ENCODE results near the gene CSTPP1. TPM values are rescaled to one million over a fixed set of nuclear protein-coding genes. Genes with fewer than 3 reads are reported as not detected.

Gene CSTPP1
- total RNA-seq, 1 donor from 2014 or later = 29.6 TPM

DNA sequence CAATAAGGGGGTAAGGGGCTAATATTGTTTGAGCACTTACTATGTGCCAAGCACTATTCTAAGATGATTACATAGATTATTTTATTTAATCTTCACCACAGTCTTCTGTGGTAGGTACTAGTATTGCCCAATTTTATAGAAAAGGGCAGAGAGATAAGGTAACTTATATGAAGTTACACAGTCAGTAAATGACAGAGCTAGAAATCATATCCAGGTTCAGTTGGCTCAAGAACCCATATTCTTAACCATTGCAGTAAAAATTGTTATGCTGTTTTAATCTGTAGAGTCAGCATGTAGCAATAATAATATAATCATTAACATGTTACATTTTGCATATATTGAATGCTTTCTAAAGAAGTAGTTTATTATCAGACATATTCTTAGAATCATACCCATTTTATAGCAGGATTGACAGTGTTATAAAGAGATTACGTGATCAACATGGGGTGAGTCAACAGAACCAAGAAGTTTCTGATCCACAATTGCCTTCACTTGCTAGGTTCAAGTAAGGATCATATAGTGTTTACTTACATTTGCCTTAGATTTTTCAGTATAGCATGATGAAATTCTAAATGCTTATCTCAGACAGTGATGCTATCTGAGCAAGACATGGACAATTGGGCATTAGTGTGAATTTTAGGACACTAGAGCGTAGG, 46.4 kb downstream of the CSTPP1 start:
- Histone ChIP-seq H3K4me3 (ENCODE audit: insufficient read depth, low read depth, low read length) (no peak overlapping the region), H3K79me2 (ENCODE audit: insufficient read depth, low read length) (peaks cover 3% of the 10 kb centered on the region), H3K4me1 (ENCODE audit: insufficient read depth, low read length) (peaks cover 5% of the 10 kb centered on the region), H3K36me3 (ENCODE audit: insufficient read depth, low read length) (no peaks in the 10 kb centered on the region), H3K27me3 (ENCODE audit: insufficient read depth, low read length) (no peaks in the 10 kb centered on the region), H3K4me2 (ENCODE audit: low read length) (no peak overlapping the region), H3K9me3 (ENCODE audit: insufficient read depth, low read depth, low read length) (no peaks in the 10 kb centered on the region), H3K27ac (ENCODE audit: low read depth, low read length) (no peak overlapping the region), H3K9ac (ENCODE audit: low read length) (no peak overlapping the region), H2AFZ (ENCODE audit: low read depth, low read length) (no peak overlapping the region), H4K20me1 (ENCODE audit: insufficient read depth, low read length) (no peaks in the 10 kb centered on the region)
- Mint-ChIP-seq H3K4me1 (ENCODE audit: low read depth, unreplicated experiment) (peaks cover 6% of the 10 kb centered on the region), H3K4me3 (ENCODE audit: unreplicated experiment) (no peak overlapping the region), H3K36me3 (ENCODE audit: low read depth, unreplicated experiment) (no peaks in the 10 kb centered on the region), H3K27me3 (ENCODE audit: low read depth, unreplicated experiment) (no peaks in the 10 kb centered on the region), H3K9me3 (ENCODE audit: unreplicated experiment) (no peaks in the 10 kb centered on the region), H3K27ac (ENCODE audit: unreplicated experiment) (no peak overlapping the region)
- FAIRE-seq (no peak), DNase-seq (ENCODE audit: low read depth) (no peak)
- no peak for TF ChIP-seq EZH2 (IDR thresholded peaks at IDR 0.05; ENCODE audit: insufficient read depth, low read length)
- TF ChIP-seq, protein P1, sequence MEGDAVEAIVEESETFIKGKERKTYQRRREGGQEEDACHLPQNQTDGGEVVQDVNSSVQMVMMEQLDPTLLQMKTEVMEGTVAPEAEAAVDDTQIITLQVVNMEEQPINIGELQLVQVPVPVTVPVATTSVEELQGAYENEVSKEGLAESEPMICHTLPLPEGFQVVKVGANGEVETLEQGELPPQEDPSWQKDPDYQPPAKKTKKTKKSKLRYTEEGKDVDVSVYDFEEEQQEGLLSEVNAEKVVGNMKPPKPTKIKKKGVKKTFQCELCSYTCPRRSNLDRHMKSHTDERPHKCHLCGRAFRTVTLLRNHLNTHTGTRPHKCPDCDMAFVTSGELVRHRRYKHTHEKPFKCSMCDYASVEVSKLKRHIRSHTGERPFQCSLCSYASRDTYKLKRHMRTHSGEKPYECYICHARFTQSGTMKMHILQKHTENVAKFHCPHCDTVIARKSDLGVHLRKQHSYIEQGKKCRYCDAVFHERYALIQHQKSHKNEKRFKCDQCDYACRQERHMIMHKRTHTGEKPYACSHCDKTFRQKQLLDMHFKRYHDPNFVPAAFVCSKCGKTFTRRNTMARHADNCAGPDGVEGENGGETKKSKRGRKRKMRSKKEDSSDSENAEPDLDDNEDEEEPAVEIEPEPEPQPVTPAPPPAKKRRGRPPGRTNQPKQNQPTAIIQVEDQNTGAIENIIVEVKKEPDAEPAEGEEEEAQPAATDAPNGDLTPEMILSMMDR (IDR thresholded peaks at IDR 0.05; ENCODE audit: insufficient read depth, low read depth, low read length) = no peak

DNA sequence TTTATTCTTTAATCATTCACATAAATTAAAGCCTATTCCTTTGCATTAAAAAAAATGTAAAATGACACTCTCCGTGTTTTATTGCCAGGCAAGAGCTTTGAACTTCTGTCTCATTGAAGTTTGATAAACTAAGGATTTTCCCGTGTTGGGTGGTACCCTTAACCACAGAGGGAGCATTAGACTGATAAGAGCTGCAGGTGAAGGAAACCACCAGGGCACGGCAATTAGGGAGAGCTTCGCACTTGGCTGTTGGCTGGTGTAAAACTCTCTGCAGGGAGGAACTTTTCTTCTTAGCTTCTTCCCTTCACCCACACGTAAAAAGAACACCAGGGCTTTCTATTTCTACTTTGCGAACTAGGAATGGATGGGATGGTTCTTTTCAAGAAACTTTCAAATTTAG, 47.0 kb downstream of the CSTPP1 start:
- peaks cover 3% of the 10 kb centered on the region for H3K79me2 ChIP-seq (ENCODE audit: insufficient read depth, low read length)
- H3K4me1 ChIP-seq (ENCODE audit: insufficient read depth, low read length) = no peaks in the 10 kb centered on the region
- FAIRE-seq = no peak
- no peak overlapping the region for H3K27ac ChIP-seq (ENCODE audit: low read depth, low read length)
- H3K27me3 Mint-ChIP-seq (ENCODE audit: low read depth, unreplicated experiment) = no peaks in the 10 kb centered on the region
- no peaks in the 10 kb centered on the region for H3K36me3 ChIP-seq (ENCODE audit: insufficient read depth, low read length)
- no peak overlapping the region for H2AFZ ChIP-seq (ENCODE audit: low read depth, low read length)
- H3K4me3 Mint-ChIP-seq (ENCODE audit: unreplicated experiment) = no peak overlapping the region
- DNase-seq (ENCODE audit: low read depth) = no peak
- H3K4me3 ChIP-seq (ENCODE audit: insufficient read depth, low read depth, low read length) = no peak overlapping the region
- no peak overlapping the region for H3K4me2 ChIP-seq (ENCODE audit: low read length)
- no peaks in the 10 kb centered on the region for H3K36me3 Mint-ChIP-seq (ENCODE audit: low read depth, unreplicated experiment)
- H3K9me3 ChIP-seq (ENCODE audit: insufficient read depth, low read depth, low read length) = no peaks in the 10 kb centered on the region
- no peaks in the 10 kb centered on the region for H4K20me1 ChIP-seq (ENCODE audit: insufficient read depth, low read length)
- no peak overlapping the region for H3K27ac Mint-ChIP-seq (ENCODE audit: unreplicated experiment)
- peaks cover 2% of the 10 kb centered on the region for H3K4me1 Mint-ChIP-seq (ENCODE audit: low read depth, unreplicated experiment)
- TF ChIP-seq, protein P1 (IDR thresholded peaks at IDR 0.05; ENCODE audit: insufficient read depth, low read depth, low read length) = no peak
- no peak for TF ChIP-seq EZH2 (IDR thresholded peaks at IDR 0.05; ENCODE audit: insufficient read depth, low read length)
- no peaks in the 10 kb centered on the region for H3K27me3 ChIP-seq (ENCODE audit: insufficient read depth, low read length)
- H3K9ac ChIP-seq (ENCODE audit: low read length) = no peak overlapping the region
- no peaks in the 10 kb centered on the region for H3K9me3 Mint-ChIP-seq (ENCODE audit: unreplicated experiment)

- peaks cover 3% of the 10 kb centered on the region for H3K79me2 ChIP-seq (ENCODE audit: insufficient read depth, low read length)
- DNase-seq (ENCODE audit: low read depth) = no peak
- H4K20me1 ChIP-seq (ENCODE audit: insufficient read depth, low read length) = no peaks in the 10 kb centered on the region
- TF ChIP-seq EZH2 (IDR thresholded peaks at IDR 0.05; ENCODE audit: insufficient read depth, low read length) = no peak
- TF ChIP-seq, protein P1 (IDR thresholded peaks at IDR 0.05; ENCODE audit: insufficient read depth, low read depth, low read length) = no peak
- H3K9me3 Mint-ChIP-seq (ENCODE audit: unreplicated experiment) = no peaks in the 10 kb centered on the region
- H3K27me3 Mint-ChIP-seq (ENCODE audit: low read depth, unreplicated experiment) = no peaks in the 10 kb centered on the region
- H3K36me3 Mint-ChIP-seq (ENCODE audit: low read depth, unreplicated experiment) = peaks cover 3% of the 10 kb centered on the region
- no peak overlapping the region for H3K27ac Mint-ChIP-seq (ENCODE audit: unreplicated experiment)
- H3K9me3 ChIP-seq (ENCODE audit: insufficient read depth, low read depth, low read length) = no peaks in the 10 kb centered on the region
- H3K4me1 Mint-ChIP-seq (ENCODE audit: low read depth, unreplicated experiment) = peaks cover 2% of the 10 kb centered on the region
- no peak for FAIRE-seq
- H3K27ac ChIP-seq (ENCODE audit: low read depth, low read length) = no peak overlapping the region
- H3K36me3 ChIP-seq (ENCODE audit: insufficient read depth, low read length) = peaks cover under 1% of the 10 kb centered on the region
- H3K4me1 ChIP-seq (ENCODE audit: insufficient read depth, low read length) = no peaks in the 10 kb centered on the region
- no peak overlapping the region for H3K4me3 ChIP-seq (ENCODE audit: insufficient read depth, low read depth, low read length)
- no peaks in the 10 kb centered on the region for H3K27me3 ChIP-seq (ENCODE audit: insufficient read depth, low read length)
- H3K4me2 ChIP-seq (ENCODE audit: low read length) = no peak overlapping the region
- no peak overlapping the region for H3K9ac ChIP-seq (ENCODE audit: low read length)
- H2AFZ ChIP-seq (ENCODE audit: low read depth, low read length) = no peak overlapping the region
- no peak overlapping the region for H3K4me3 Mint-ChIP-seq (ENCODE audit: unreplicated experiment)
Observed at GRCh38 chr11:46984548-46984947, 48.0 kb downstream of the CSTPP1 start.
